Left lung (tissue), 10 donors: ENCODE results near the gene LGI2. TPM values are rescaled to one million over a fixed set of nuclear protein-coding genes. Genes with fewer than 3 reads are reported as not detected.
"Not testable (repeated sequence)": the region's sequence is repeated elsewhere in the genome, so short reads cannot be mapped to it uniquely, and the experiment has no call there.

Experiments used
- ATAC-seq: fragments of 200-7000 bp; cut with Tn5 transposase; one replicate; pipeline ENCODE4 v1.9.1; 2020; ENCODE audit warnings: moderate library complexity
- DNase-seq, 4 donors: peaks; one replicate each; pipeline ENCODE4 v3.0.0-alpha.2; 2013 to 2020
- H3K27ac ChIP-seq, 2 donors: fragments of 200-600 bp; sonication (generic) in 1 of 2; one replicate each; pipeline versions ENCODE4 v1.5.0 to v1.8.0; 2020 to 2021
- H3K27me3 ChIP-seq, 2 donors: fragments of 200-600 bp; sonication (generic) in 1 of 2; one replicate each; pipeline versions ENCODE4 v1.5.0 to v1.8.0; 2020 to 2021
- H3K36me3 ChIP-seq, 2 donors: fragments of 200-600 bp; sonication (generic) in 1 of 2; one replicate each; pipeline versions ENCODE4 v1.5.0 to v1.8.0; 2020 to 2021
- H3K4me1 ChIP-seq, 2 donors: fragments of 200-600 bp; one replicate each; pipeline ENCODE4 v1.8.0; 2021
- H3K4me3 ChIP-seq, 2 donors: fragments of 200-600 bp; sonication (generic) in 1 of 2; one replicate each; pipeline versions ENCODE4 v1.5.0 to v1.8.0; 2020 to 2021; ENCODE audit warnings: mild to moderate bottlenecking in 1 of 2
- H3K9me3 ChIP-seq, 2 donors: fragments of 200-600 bp; sonication (generic) in 1 of 2; one replicate each; pipeline versions ENCODE4 v1.5.0 to v1.8.0; 2020 to 2021
- intact Hi-C, 2 donors: fragments of 100-400 bp; cut with DNase I; formaldehyde crosslinking; loops; one replicate each; pipeline versions ENCODE4 v1.11.2 to v1.14.2; 2022
- polyA plus RNA-seq, 6 donors: library from polyadenylated mRNA; unstranded; fragments of 120-200 nt; gene quantifications; one replicate each; pipeline ENCODE4 v1.2.1, GENCODE V29; 2013; ENCODE audit not compliant: insufficient read length in 6 of 6
- total RNA-seq, 2 donors: library from RNA; stranded (reverse); fragmentation: NEBNext Ultra II Directional; extraction: Animal tissue kit (Norgen Biotek cat#: 25700); gene quantifications; one replicate each; pipeline ENCODE4 v1.2.1, GENCODE V29; 2021
- TF ChIP-seq, protein P1 (sequence below), 2 donors: fragments of 200-600 bp; sonication (generic) in 1 of 2; IDR thresholded peaks; one replicate each; pipeline versions ENCODE4 v1.5.0 to v1.8.0; 2021; ENCODE audit warnings: antibody characterized with exemption in 2 of 2
- donor health status: DM: no; HTN: yes; CAD: no.
- donor health status: DM: no; HTN: no; CAD: no.

LGI2 gene
- total and polyA plus RNA-seq, 8 donors, result 1.7 to 7.7 (median 4.7) TPM

DNA sequence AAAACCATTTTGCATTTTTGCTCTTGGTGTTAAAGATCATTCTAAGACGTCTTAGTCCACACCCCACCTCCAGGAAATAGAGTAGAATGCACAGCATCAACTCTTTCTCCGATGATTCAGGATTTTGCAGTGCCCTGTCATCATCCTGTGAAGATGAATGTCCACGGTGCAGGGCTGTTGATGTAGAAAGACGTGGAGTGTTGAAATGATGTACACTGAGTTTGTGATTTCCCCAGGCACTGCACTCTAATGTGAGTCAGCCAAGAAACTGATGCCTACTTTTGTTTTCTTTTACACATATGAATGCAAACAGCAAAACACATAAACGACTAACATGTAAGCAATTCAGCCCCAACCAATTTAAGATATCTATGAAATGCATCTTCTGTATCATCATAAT lies 10.5 kb downstream of the LGI2 start:
- no peak for ATAC-seq
- intact Hi-C loops, result no loop called here
- TF ChIP-seq, protein P1, sequence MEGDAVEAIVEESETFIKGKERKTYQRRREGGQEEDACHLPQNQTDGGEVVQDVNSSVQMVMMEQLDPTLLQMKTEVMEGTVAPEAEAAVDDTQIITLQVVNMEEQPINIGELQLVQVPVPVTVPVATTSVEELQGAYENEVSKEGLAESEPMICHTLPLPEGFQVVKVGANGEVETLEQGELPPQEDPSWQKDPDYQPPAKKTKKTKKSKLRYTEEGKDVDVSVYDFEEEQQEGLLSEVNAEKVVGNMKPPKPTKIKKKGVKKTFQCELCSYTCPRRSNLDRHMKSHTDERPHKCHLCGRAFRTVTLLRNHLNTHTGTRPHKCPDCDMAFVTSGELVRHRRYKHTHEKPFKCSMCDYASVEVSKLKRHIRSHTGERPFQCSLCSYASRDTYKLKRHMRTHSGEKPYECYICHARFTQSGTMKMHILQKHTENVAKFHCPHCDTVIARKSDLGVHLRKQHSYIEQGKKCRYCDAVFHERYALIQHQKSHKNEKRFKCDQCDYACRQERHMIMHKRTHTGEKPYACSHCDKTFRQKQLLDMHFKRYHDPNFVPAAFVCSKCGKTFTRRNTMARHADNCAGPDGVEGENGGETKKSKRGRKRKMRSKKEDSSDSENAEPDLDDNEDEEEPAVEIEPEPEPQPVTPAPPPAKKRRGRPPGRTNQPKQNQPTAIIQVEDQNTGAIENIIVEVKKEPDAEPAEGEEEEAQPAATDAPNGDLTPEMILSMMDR (IDR thresholded peaks at IDR 0.05), result no peak

DNA sequence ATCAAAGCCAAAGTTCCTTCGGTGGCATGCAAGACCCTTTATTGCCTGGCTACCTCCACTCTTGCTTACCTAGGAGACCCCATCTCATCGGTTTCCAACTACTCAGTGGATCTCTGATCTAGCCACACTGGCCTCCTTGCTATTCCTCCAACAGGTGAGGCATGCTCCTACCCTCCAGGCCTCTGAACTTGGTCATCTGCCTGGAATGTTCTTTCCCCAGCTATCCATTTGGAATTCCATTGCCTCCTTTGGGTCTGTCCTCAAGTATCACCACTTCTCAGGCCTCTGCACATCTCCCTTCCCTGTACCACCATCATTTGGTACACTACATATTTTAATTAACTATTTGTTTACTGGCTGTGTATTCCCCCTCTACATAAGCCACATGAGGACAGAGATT lies 11.2 kb downstream of the LGI2 start:
- peaks cover 0 to 1% of the 10 kb centered on the region in 2 donors for H3K4me1 ChIP-seq
- intact Hi-C loops, result no loop called here
- H3K4me3 ChIP-seq, result no peak overlapping the region
- H3K36me3 ChIP-seq, result no peaks in the 10 kb centered on the region
- DNase-seq (no peak), ATAC-seq (no peak)
- TF ChIP-seq, protein P1 (IDR thresholded peaks at IDR 0.05), result no peak
- no peaks in the 10 kb centered on the region for H3K27me3 ChIP-seq
- no peaks in the 10 kb centered on the region for H3K9me3 ChIP-seq
- H3K27ac ChIP-seq, result no peak overlapping the region

More for the DNA sequence above, 10.5 kb downstream of the LGI2 start:
- Histone ChIP-seq H3K4me3 (no peak overlapping the region), H3K9me3 (no peaks in the 10 kb centered on the region), H3K36me3 (no peaks in the 10 kb centered on the region), H3K27me3 (no peaks in the 10 kb centered on the region), H3K27ac (no peak overlapping the region), H3K4me1 (no peaks in the 10 kb centered on the region)
- DNase-seq, result no peak

DNA sequence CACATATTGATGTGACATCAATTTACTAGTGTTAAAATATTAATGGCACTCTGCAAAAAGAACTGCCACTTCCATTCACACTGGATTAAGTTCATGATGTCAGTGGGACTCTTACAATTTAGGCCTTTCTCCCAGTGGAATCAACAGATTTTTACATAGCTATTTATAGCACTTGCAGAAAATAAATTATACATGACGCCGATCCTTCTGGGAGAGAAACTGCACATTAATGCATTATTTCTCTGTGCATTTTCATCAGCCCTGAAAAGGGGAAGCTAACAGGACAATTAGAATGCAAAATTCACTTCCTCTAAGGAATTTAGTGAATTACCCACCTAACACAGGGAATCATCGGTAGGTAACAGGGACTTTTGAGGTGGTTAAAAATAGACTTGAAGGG lies 15.7 kb downstream of the LGI2 start:
- intact Hi-C loops, result no loop called here
- Histone ChIP-seq H3K4me3 (no peak overlapping the region), H3K36me3 (no peaks in the 10 kb centered on the region), H3K9me3 (no peaks in the 10 kb centered on the region), H3K27me3 (no peaks in the 10 kb centered on the region), H3K27ac (no peak overlapping the region), H3K4me1 (peaks cover 0 to 7% of the 10 kb centered on the region in 2 donors)
- TF ChIP-seq, protein P1 (IDR thresholded peaks at IDR 0.05), result no peak
- no peak for DNase-seq
- ATAC-seq, result no peak

DNA sequence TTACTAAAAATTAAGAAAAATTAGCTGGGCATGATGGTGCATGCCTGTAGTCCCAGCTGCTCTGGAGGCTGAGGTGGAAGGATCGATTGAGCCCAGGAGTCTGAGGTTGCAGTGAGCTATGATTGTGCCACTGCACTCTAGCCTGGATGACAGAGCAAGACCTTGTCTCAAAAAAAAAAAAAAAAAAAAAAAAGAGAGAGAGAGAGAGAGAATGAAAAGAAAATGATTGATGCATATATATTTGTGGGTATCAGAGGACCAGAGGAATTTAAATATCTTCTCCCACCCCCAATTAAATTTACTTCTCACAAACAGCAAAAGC lies 16.1 kb downstream of the LGI2 start:
- H3K27ac ChIP-seq, H3K9me3 ChIP-seq, H3K27me3 ChIP-seq, H3K36me3 ChIP-seq, DNase-seq, H3K4me1 ChIP-seq, H3K4me3 ChIP-seq, ATAC-seq, intact Hi-C loops: not testable (repeated sequence)

DNA sequence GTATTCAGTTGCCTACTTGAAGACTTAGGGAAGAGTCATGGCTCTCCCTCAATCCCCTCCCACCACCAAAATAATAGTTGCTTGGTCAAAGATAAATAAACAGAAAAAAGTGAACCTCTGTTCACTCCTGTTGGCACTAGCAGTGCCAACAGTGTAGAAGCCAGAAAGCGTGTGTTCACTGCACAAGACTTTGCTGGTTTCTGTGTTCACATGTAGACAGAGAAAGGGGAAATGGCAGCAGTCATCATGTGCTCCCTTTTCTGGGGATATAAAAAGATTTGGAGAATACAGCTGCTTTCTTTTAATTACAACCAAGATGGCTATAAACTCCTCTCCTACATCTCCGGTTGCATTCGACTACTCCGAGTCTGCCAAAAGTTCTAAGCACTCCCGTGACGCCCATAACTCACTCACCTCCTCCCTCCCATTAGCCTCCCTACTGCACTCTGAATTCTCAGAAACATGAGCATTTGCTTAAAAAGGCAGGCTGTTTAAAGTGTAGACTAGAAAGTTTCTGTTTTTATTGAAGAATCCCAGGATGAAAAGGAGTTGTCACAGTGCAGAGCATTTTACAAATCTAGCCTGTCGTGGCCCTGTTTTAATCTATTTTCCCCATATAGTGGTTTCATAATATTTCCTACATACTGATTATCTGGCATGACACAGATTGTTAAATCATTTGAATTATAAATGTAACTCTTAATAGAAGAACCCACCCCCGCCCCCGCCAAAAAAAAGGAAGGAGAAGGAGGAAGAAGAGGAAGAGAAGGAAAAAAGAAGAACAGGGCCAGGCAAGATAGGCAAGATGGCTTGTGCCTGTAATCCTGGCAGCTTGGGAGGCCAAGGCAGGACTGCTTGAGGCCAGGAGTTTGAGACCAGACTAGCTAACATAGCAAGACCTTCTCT lies 16.7 kb downstream of the LGI2 start:
- Histone ChIP-seq H3K27ac (no peak overlapping the region), H3K4me3 (no peak overlapping the region), H3K9me3 (no peaks in the 10 kb centered on the region), H3K4me1 (peaks cover 0 to 7% of the 10 kb centered on the region in 2 donors), H3K36me3 (no peaks in the 10 kb centered on the region), H3K27me3 (no peaks in the 10 kb centered on the region)
- intact Hi-C loops, result no loop called here
- TF ChIP-seq, protein P1 (IDR thresholded peaks at IDR 0.05), result no peak
- peak; percentile 32 for ATAC-seq
- DNase-seq, result no peak
